Activated T-cell treated with anti-CD3 and anti-CD28 coated beads for 1 hour (primary cell): Measurements from ENCODE around the gene TNS1.

Experiments
- DNase-seq: peaks from one replicate; pipeline ENCODE4 v3.0.0-alpha.2; 2020; ENCODE audit warnings: low read depth

TNS1 gene

DNA sequence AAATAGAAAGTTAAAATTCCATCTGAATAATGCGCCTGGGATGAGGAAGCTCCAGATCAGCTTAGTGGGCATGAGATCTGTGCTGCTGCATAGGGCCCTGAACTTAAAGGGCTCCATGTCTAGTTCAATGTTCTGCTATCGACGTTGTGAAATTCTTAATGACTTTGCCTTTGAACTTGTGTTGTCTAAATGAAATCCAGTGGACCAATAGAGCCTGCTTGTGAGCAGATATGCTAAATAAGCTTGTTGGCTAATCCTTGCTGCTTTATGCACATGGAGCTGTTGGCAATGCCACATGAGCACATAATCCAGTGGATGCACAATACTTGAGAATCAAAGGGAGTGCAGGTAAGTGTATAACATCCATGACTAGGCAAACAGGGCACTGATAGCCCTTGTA, 228.6 kb downstream of the TNS1 start:
- DNase-seq: no peak

DNA sequence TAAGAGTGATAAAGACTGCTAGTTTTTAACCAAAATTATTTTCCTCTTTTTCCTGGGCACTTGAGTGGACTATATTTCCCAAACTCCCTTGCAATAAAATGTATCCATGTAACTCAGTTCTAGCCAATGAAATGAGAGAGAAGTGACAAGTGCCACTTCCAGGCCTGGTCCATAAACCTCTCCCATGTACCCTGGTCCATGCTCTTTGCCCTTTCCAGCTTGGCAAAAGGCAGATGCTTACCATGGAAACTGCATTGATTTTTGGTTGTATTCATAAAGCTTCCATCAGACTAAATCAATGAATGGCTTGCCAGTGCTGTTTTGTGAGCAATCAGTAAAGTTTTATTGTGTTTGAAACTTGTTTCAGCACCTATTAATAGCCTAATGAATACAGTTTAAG, 229.3 kb downstream of the TNS1 start:
- no peak for DNase-seq

DNA sequence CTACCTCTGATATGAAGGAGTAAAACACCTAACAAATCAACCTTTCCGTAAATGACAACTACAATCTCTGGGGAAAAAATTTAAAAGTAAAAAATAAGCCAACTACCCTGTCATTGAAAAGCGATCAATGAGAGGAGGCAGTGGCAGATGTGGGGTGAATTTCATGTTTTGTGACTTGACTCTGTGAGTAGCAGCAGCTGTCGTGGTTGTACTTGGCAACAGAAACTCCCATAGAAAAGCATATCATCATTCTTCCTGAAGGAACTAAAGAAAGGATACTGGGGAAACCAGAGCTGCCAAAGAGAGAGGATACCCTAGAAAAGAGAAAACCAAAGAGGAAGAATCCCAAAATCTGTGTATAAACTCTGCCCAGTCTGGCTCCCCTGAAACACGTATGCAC, 236.4 kb downstream of the TNS1 start:
- no peak for DNase-seq

DNA sequence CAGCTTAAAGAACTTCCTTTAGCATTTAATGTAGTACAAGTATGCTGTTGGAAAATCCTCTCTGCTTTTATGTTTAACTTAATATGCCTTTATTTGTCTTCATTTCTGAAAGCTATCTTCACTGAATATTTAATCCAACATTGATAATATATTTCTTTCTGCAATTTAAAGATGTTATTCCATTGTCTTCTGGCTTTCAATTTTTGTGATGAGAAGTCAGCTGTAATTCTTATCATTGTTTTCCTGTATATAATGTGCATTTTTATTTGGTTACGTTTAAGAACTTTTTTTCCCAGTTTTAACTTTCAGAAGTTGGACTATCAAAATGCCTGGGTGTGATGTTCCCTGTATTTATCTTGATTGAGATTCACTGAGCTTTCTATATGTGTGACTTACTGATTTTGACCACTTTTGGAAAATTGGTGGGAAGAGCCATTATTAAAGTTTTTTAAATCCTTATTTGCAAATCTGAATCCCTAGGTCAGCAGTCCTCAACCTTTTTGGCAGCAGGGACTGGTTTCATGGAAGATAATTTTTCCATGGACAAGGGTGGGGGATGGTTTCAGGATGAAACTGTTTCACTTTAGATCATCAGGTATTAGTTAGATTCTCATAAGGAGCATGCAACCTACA, 241.0 kb downstream of the TNS1 start:
- no peak for DNase-seq

DNA sequence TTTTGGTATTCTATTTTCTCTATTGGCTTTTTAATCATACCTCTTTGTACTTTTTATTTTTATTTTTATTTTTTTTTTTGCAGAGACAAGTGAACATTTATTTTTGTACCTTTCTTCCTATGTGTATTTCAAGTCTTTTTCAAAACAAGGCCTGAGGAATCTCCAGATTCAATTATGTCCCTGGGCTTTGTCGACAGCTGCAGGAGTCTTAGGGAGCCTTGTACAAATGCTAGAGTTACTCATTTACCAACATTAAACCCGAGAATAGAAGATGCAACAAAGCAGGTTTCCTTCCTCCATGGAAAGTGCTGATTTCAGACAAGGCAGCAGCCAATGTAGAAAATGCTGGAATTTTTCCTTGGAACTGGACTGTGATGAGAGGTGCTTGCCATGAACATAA, 242.8 kb downstream of the TNS1 start:
- no peak for DNase-seq

DNA sequence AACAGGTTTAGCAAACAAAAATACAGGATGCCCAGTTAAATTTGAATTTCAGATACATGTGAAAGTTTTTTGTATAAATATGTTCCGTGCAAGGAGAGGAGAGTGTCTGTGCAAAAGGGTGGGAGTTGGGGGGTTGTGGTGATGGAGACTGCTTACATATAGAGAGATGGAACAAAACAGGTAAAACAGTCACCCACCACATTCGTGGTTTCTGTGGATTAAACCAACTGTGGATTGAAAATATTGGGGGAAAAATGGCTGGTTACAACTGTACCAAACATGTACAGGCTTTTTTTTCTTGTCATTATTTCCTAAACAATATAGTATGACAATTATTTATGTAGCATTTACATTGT, 245.7 kb downstream of the TNS1 start:
- DNase-seq: no peak

DNA sequence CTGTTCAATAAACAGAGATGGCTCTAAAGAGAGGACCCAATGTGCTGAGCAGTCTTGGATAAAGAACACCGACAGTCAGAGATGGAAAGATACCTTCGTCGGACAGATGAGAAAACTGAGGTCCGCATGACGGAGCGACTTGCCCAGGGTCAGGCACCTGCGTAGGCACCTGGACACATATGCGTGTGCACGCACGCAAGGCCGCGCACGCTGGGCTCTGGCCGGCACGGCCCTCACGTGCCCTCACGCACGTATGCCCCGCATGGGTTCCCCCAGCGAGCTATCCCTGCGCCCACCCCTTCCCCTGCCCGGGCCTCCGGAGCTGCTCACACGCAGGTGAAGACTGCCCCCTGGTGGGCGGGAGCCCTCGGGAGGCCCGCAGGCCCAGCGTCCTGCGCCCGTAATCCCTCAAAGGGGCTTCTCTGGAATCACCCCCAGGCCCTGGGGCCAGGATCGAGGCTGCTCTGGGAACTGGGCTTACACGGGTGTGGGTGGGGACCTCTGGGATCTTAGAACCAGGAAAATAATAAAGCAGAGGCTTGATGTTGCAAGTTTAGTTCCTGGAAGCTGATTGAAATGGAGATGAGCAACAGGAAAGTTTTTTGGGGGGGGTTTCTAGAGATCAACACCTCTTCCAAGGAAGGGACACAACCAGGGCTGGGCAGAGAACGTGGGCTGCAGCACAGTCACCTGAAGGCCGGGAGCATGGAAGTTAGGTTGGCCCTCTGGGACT, 246.3 kb downstream of the TNS1 start:
- peak; percentile 71 for DNase-seq

DNA sequence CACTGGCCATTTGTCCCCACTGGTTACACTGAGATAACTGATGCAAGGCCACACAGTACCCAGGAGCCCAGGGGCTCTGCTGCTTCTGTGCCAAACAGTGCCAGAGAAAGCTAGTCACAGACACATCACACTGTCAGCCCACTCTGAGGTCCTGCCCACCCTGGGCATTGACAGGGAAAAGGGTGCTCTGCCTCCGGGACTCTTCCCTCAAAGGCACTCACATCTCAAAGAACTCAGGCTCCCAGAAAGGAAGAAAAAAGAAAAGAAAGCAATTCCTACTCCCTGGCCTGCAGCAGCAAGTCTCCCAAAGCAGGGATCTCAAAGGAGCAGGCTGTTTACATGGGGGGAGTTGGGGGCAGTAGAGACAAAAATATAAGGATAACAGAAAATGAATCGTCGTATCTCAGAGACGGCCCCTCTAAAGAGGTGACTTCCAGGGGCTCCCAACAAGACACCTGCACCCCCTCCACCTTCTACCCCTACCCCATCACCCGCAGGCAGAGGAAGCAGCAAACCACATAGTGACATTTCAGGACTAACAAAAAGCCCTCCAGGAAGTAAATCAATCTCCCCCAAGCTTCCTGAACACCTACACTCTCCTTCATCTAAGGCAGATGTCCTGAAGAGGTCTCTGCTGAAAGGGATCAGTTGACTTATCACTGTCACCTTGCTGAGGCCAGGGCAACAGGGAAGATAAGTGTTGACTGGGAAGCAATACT, 247.6 kb downstream of the TNS1 start:
- DNase-seq: no peak

DNA sequence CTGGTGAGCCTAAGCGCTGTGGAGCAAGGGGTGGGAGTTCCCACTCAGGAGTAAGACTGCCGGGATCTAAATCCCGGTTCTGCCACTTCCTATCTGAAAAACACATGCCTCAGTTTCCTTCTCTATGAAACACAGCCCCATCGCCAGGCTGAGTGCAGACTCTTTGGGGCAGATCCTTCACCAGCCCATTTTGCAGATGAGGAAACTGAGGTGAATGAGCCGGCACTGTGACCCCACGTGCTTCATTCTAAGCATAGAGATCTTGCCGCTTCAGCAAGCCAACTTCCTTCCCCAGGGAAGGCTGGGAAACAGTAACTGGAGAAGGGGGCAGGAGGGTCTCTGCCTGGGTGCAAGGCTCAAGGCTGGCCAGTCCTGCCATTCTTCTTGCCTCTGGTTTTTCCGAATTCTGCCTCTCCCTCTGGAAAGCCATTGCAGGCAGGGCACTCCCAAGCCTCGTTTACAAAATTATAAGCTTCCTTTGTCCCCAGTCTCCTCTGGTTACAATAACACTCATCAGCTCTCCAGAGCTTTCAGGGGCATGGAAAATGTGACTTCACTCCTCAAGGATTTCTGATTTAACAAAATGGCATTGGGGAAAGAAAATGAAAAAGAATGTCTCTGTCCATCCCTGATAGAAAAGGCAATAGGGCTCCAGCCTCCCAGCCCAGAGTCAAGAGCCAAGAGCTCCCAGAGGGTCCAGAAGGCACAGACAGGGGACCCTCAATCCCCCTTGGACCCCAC, 249.2 kb downstream of the TNS1 start:
- DNase-seq: no peak

DNA sequence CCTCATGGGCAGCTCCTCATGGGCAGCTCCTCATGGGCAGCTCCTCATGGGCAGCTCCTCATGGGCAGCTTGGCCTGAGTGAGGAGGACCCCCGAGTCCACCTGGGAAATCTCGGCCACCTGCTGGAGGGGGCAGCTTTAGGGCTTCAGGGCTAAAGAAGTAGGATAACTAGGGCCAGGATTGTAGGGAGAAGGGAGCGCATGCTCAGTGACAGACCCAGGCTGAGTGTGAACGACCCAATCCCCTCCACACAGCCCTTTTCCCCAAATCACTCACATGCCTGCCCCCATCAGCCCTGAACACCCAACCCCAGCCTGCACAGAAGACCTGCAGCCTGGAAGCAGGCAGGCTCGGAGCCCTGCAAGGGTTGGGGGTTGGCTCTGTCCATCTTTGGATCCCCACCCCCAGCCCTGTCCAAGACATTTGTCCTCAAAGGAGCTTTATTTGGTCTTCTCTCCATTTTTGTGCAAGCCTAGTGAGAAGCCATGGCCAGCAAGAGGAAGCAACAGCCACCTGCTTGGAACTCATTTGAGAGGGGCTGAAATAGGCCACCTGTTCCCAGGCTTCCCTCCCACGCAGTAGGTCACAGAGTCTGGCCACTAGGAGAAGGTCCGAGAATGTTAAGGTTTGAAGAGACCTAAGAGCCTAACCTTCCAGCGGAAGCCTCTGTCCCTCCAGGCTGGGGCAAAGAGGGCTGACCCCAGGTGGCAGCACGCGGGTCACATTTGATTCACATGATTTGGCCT, 249.9 kb downstream of the TNS1 start:
- no peak for DNase-seq

DNA sequence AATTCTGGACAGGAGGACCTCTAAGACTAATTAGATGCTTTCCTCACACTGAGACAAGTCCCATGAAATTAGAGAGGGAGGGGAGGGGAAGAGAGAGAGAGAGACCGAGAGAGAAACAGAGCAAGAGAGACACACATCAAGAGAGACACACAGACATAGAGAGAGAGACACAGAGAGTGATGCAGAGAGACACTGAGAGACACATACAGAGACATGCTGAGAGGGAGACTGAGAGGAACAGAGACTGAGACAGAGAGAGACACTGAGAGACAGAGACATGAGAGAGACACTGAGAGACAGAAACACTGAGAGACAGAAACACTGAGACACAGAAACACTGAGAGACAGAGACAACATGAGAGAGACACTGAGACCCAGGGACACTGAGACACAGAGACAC, 250.8 kb downstream of the TNS1 start:
- no peak for DNase-seq

DNA sequence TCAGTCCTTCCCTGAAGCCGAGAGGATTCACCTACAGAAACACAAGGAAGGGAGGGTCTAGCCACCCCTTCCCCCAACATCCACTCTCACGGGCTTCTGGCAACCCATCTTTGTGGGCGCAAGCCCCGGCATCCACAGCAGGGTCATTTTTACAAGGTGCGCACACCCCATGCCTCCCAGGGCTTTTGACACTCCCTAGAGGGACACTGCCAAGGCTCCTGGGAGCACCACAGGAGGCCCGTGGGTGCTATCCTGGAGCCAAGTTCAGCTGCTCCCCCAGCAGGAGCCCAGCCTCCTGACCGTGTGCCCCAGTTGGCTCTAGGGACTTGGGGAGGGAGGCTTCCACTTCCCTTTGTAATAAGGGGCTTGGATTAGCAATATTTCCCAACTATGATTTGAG, 251.6 kb downstream of the TNS1 start:
- DNase-seq: no peak
